ENCODE data around the gene ZNF683. TPM values are rescaled to one million over a fixed set of nuclear protein-coding genes. Genes with fewer than 3 reads are reported as not detected.

Gene ZNF683
- total RNA-seq, 1 donor from 2014 or later: not detected

DNA sequence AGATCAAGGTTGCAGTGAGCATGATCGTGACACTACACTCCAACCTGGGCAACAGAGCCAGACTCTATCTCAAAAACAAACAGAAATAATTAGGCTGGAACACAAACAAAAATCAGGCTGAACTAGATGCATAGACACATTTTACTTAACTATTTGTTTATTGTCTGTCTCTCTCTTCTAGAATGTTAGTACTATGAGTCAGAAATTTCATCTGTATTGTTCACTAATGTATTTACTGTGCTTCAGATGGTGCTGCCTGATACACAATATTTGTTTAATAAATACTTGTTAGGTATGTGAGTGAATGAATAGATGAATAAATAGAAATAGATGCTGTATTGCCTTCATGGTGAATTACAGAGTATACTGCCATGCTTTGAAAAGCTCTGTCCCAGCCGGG lies 32.1 kb upstream of the ZNF683 start:
- TF ChIP-seq, protein P1, sequence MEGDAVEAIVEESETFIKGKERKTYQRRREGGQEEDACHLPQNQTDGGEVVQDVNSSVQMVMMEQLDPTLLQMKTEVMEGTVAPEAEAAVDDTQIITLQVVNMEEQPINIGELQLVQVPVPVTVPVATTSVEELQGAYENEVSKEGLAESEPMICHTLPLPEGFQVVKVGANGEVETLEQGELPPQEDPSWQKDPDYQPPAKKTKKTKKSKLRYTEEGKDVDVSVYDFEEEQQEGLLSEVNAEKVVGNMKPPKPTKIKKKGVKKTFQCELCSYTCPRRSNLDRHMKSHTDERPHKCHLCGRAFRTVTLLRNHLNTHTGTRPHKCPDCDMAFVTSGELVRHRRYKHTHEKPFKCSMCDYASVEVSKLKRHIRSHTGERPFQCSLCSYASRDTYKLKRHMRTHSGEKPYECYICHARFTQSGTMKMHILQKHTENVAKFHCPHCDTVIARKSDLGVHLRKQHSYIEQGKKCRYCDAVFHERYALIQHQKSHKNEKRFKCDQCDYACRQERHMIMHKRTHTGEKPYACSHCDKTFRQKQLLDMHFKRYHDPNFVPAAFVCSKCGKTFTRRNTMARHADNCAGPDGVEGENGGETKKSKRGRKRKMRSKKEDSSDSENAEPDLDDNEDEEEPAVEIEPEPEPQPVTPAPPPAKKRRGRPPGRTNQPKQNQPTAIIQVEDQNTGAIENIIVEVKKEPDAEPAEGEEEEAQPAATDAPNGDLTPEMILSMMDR (conservative IDR thresholded peaks at IDR 0.05): no peak
- no peak overlapping the region for H3K4me3 Mint-ChIP-seq
- peaks cover 22% of the 10 kb centered on the region for H3K27me3 Mint-ChIP-seq
- peaks cover 12% of the 10 kb centered on the region for H3K4me1 Mint-ChIP-seq (ENCODE audit: unreplicated experiment)
- no peak overlapping the region for H3K27ac Mint-ChIP-seq
- DNase-seq (ENCODE audit: extremely low spot score, unreplicated experiment): no peak
- H3K36me3 Mint-ChIP-seq: no peaks in the 10 kb centered on the region
- no peaks in the 10 kb centered on the region for H3K9me3 Mint-ChIP-seq

DNA sequence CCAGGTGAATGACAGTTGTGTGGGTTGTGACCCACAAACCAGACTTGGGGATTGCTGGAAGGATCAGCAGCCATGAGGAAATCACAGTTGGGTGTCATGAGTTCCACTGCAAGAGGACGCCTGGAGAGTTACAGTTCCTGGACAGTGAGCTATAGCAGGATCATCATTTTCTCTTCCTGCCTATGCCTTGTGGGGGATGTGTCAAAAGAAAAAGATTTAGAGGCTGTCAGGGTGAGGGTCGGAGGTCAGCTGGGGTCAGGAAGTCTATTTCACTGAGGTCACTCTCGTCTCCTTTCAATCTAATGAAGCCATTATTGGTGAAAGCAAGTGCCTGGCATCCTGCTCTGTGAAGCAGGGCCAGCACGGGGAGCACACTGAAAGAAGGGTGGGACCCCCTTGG lies 31.1 kb upstream of the ZNF683 start:
- H3K4me3 Mint-ChIP-seq: no peak overlapping the region
- H3K9me3 Mint-ChIP-seq: no peaks in the 10 kb centered on the region
- H3K4me1 Mint-ChIP-seq (ENCODE audit: unreplicated experiment): peaks cover 3% of the 10 kb centered on the region
- no peak overlapping the region for H3K27ac Mint-ChIP-seq
- TF ChIP-seq, protein P1 (conservative IDR thresholded peaks at IDR 0.05): no peak
- DNase-seq (ENCODE audit: extremely low spot score, unreplicated experiment): no peak
- peaks cover 12% of the 10 kb centered on the region for H3K27me3 Mint-ChIP-seq
- no peaks in the 10 kb centered on the region for H3K36me3 Mint-ChIP-seq

DNA sequence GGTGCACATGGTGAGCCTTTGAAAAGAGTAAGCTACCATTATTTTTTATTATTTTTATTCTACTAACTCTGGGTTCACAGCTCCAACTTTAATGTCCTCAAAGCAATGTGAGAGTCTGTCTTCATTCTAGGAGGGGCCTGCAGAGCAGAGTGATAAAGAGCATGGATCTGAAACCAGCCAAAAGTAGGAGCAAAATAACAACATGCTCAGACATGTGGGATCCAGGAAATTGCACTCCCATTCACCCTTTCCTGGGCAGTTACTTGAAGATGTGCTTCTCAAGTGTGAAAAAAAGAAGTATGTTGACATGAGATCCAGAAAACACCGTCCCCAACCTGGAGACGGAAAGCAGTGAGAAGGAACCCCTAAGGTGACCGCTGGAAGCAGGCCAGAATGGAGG lies 29.3 kb upstream of the ZNF683 start:
- Mint-ChIP-seq H3K36me3 (no peaks in the 10 kb centered on the region), H3K27ac (no peak overlapping the region), H3K4me1 (ENCODE audit: unreplicated experiment) (no peaks in the 10 kb centered on the region), H3K4me3 (no peak overlapping the region), H3K27me3 (peaks cover 9% of the 10 kb centered on the region), H3K9me3 (no peaks in the 10 kb centered on the region)
- no peak for DNase-seq (ENCODE audit: extremely low spot score, unreplicated experiment)
- TF ChIP-seq, protein P1 (conservative IDR thresholded peaks at IDR 0.05): no peak

DNA sequence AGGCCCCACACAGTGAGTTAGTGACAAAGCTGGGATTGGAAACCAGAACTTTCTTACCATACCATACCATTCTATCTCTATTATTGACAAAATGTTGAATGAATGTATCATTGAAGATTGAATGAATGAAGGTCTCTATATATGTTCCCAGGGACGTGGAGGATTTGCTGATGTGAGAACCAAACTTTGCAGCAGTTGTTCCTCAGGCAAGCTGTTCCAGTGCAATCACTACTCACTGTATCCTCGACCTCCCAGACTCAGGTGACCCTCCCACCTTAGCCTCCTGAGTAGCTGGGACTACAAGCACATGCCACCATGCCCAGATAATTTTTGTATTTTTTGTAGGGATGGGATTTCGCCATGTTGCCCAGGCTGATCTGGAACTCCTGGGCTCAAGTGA lies 26.5 kb upstream of the ZNF683 start:
- no peaks in the 10 kb centered on the region for H3K4me1 Mint-ChIP-seq (ENCODE audit: unreplicated experiment)

DNA sequence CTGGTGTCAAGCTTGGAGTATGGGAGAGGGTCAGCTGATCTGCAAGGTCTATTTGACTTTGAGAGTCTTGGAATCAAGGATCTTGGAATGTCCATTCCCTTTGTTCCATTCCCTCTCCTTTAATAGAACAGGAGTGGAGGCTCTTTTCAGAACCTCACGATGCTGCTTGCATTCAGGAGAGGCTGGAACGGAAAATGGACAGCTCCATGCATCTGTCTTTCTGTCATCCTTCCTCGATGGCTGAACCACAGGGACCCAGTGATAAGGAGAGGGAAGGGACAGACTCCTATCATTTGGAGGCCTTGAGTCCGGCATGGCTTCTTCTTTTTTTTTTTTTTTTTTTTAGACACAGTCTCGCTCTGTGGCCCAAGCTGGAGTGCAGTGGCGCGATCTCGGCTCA lies 23.2 kb upstream of the ZNF683 start:
- no peaks in the 10 kb centered on the region for H3K36me3 Mint-ChIP-seq
- no peaks in the 10 kb centered on the region for H3K27me3 Mint-ChIP-seq
- DNase-seq (ENCODE audit: extremely low spot score, unreplicated experiment): no peak
- H3K27ac Mint-ChIP-seq: no peak overlapping the region
- H3K4me1 Mint-ChIP-seq (ENCODE audit: unreplicated experiment): peaks cover 6% of the 10 kb centered on the region
- TF ChIP-seq, protein P1 (conservative IDR thresholded peaks at IDR 0.05): no peak
- no peak overlapping the region for H3K4me3 Mint-ChIP-seq
- no peaks in the 10 kb centered on the region for H3K9me3 Mint-ChIP-seq

More for the DNA sequence above, 26.5 kb upstream of the ZNF683 start:
- no peak for DNase-seq (ENCODE audit: extremely low spot score, unreplicated experiment)
- H3K36me3 Mint-ChIP-seq: no peaks in the 10 kb centered on the region
- H3K4me3 Mint-ChIP-seq: no peak overlapping the region
- TF ChIP-seq, protein P1 (conservative IDR thresholded peaks at IDR 0.05): no peak
- no peak overlapping the region for H3K27ac Mint-ChIP-seq
- peaks cover 6% of the 10 kb centered on the region for H3K27me3 Mint-ChIP-seq
- H3K9me3 Mint-ChIP-seq: no peaks in the 10 kb centered on the region

DNA sequence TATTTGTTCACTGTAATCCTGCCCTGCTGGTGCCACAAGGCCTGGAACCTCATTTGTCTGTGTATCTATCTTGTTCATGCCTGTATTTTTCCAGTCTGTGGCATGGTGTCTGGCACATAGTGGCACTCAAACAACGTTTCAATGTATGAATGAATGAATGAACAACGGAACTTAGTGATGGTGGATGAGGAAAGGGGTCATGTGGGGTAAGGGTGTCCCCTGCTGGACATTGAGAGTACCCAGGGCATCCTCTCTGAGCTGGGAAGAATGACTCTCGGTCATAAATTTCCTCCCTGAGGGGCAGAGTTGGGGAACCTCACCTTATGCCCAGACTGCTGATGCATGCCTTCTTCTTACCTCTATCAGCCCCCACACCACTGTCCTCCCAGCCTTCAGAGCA lies 18.9 kb upstream of the ZNF683 start:
- Mint-ChIP-seq H3K27me3 (peaks cover 4% of the 10 kb centered on the region), H3K4me1 (ENCODE audit: unreplicated experiment) (peaks cover 6% of the 10 kb centered on the region), H3K9me3 (no peaks in the 10 kb centered on the region), H3K4me3 (no peak overlapping the region), H3K36me3 (no peaks in the 10 kb centered on the region), H3K27ac (no peak overlapping the region)
- TF ChIP-seq, protein P1 (conservative IDR thresholded peaks at IDR 0.05): peak; percentile 72
- DNase-seq (ENCODE audit: extremely low spot score, unreplicated experiment): no peak

Measured in type B pancreatic cell (in vitro differentiated cells).